Fibroblast of the aortic adventitia (primary cell): Measurements from ENCODE around the gene UCHL1. TPM values are rescaled to one million over a fixed set of nuclear protein-coding genes. Genes with fewer than 3 reads are reported as not detected.

Experiments
- DNase-seq: peaks from one replicate; pipeline ENCODE4 v3.0.0-alpha.2; 2010; ENCODE audit warnings: low read depth
- H3K4me3 ChIP-seq: 2 replicates; pipeline ENCODE4 v1.5.1; 2011; ENCODE audit warnings: low read depth, mild to moderate bottlenecking, control low read depth, low read length, moderate library complexity
- total RNA-seq: library from RNA; depleted of rRNA; stranded (reverse); fragments of >200 nt; gene quantifications from 2 replicates; pipeline ENCODE4 v1.2.3, GENCODE V29; 2012; ENCODE audit warnings: low replicate concordance
- TF ChIP-seq, protein P1 (sequence below): IDR thresholded peaks from 2 replicates; pipeline ENCODE4 v1.5.1; 2011; ENCODE audit warnings: mild to moderate bottlenecking, low read length, control low read depth, inconsistent platforms; ENCODE audit not compliant: insufficient read depth

UCHL1 gene
- total RNA-seq, 1 donor: 765 TPM

DNA sequence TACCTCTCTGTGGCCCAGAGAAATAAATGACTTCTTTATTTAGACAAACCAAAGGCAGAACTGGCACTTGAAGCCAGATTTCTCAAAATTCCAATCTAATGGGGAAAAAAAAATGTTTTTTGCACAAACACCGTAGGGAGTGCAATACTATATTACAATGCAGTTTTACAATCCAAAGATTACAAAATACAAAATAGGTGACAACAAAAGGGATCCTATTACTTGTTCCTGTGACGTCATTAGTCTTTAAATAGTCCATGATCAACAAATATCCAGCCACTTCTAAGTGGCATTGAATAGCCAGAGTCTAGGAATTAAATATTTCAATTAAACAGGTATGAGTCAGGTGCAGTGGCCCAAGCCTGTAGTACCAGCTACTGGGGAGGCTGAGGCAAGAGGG, 39.4 kb upstream of the UCHL1 start:
- H3K4me3 ChIP-seq: no peak overlapping the region
- DNase-seq: no peak
- TF ChIP-seq, protein P1, sequence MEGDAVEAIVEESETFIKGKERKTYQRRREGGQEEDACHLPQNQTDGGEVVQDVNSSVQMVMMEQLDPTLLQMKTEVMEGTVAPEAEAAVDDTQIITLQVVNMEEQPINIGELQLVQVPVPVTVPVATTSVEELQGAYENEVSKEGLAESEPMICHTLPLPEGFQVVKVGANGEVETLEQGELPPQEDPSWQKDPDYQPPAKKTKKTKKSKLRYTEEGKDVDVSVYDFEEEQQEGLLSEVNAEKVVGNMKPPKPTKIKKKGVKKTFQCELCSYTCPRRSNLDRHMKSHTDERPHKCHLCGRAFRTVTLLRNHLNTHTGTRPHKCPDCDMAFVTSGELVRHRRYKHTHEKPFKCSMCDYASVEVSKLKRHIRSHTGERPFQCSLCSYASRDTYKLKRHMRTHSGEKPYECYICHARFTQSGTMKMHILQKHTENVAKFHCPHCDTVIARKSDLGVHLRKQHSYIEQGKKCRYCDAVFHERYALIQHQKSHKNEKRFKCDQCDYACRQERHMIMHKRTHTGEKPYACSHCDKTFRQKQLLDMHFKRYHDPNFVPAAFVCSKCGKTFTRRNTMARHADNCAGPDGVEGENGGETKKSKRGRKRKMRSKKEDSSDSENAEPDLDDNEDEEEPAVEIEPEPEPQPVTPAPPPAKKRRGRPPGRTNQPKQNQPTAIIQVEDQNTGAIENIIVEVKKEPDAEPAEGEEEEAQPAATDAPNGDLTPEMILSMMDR: no peak

DNA sequence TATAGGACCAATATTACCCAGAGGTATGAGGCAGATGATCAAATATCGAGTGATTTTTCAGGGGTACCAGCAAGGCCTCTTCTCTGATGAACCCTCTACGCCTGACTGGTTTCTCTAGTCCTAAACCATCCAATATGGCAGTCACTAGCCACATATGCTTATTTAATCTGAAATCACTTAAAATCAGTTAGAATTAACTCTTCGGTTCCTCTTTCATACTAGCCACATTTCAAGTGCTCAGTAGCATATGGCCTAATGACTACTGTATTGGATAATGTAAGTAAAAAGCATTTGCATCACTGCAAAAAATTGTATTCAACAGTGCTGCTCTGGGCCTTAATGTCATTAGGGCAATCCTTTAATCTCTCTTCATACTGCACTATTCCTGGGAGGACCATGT, 38.0 kb upstream of the UCHL1 start:
- TF ChIP-seq, protein P1: no peak
- H3K4me3 ChIP-seq: no peak overlapping the region
- no peak for DNase-seq

DNA sequence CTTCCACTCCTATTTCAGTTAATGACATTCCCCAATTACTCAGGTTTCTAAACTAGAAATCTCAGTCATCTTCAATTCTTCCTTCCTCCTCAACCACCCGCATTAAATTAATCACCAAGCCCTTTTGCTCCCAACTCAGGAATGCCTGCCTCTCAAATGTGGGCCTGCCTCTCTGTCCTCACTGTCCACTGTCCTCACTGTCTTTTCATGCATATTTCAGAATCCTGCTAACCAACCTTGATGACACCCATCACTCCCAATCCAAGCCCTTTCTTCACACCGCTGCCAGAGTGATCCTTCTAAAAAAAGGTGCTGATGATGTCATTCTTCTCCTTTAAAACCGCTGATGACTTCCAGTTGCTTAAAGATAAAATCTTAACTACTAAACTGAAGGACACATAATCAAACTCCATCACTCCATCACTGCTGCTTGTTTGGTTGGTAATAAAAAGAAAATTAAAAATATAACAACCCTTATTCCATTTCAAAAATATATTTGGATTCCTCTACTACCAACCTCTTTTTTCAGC, 37.2 kb upstream of the UCHL1 start:
- no peak overlapping the region for H3K4me3 ChIP-seq
- TF ChIP-seq, protein P1: no peak
- DNase-seq: no peak

DNA sequence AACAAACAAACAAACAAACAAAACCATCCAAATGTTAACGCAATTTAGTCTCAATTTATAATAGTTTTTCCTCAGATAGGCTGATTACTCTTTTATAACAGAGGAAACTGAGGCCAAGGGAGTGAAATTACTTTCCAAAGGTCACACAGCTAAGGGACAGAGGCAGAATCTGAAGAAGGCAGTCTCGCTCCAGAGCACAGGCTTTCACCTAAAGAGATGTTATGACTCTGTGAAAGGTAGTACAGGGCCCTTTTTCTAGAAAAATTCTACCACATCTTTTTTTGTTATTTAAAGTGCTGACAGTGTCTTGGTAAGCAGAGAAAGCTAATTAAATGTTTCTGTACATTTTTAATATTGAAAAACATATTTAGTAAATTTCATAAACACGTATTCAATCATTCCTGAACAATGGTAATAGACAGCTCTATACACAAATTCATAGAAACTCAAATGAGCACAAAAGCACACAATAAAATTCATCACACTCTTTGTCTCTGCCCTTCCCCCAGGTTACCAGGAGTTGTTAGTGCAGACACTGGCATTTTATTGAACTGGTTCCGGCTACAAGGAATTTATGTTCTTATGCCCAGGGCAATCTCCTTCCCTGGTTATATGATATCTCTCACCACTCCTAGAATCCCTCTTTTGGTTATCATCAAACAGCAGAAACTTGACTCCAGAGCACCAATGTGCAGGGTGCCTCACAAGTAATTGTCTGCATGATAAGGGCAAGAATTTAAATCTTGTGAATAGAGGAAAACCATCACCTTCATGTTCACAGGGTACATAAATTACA, 34.7 kb upstream of the UCHL1 start:
- DNase-seq: no peak
- TF ChIP-seq, protein P1: no peak
- H3K4me3 ChIP-seq: no peak overlapping the region

DNA sequence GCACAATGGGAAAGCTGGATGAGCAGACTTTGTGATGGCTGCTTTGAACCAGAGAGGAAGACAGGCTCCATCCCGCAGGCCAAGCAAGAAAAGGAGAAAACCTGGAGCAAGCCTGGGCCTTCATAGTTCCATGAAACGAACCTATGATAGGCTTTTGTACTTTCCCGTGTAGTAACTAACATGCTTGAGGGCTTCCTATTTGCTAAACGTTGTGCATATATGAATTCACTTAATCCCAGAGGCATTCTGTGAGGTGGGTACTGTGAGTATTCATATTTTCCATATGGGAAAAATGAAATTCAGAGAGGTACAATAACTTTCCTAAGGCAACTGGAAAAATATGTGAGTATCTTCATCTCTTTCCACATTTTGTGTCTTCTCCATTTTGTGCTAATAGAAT, 28.8 kb upstream of the UCHL1 start:
- H3K4me3 ChIP-seq: no peak overlapping the region
- DNase-seq: no peak
- TF ChIP-seq, protein P1: no peak

DNA sequence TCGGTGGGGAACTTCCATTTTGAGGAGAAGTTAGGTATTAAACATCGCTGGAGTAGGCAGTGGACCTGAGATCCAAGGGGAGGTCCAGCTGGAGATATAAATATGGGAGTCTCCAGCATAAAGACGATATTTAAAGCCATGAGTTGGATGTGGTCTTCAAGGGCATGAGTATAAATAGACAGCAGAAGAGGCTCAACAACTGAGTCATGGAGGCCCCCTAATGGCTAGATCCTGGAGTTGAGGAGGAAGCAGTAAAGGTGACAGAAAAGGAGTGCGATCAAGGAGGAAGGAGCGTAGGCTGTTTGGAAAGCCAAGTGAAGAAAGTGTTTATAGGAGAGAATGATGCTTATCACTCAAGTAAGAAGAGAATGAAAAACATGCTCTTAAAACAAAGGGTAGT, 24.3 kb upstream of the UCHL1 start:
- TF ChIP-seq, protein P1: peak; percentile 11
- DNase-seq: no peak
- no peak overlapping the region for H3K4me3 ChIP-seq

DNA sequence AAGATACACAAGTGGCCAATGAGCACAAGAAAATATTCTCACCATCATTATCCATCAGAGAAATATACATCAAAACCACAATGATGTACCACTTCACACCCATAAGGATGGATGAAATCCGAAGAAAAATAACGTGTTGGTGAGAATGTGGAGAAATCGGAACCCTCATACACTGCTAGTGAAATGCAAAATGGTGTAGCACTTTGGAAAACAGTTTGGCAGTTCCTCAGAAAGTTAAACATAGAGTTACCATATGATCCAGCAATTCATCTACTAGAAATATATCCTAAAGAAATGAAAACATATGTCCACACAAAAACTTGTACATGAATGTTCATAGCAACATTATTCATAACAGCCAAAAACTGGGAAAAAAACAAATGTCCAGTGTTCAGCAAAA, 23.9 kb upstream of the UCHL1 start:
- H3K4me3 ChIP-seq: no peak overlapping the region
- TF ChIP-seq, protein P1: no peak

More for the DNA sequence above, 23.9 kb upstream of the UCHL1 start:
- no peak for DNase-seq
